GM19240 (cell line): ENCODE measurements around the gene TRIAP1.
"Not testable (repeated sequence)": the region's sequence is repeated elsewhere in the genome, so short reads cannot be mapped to it uniquely, and the experiment has no call there.

Experiments
- DNase-seq: peaks from one replicate; pipeline ENCODE4 v3.0.0; 2011; ENCODE audit warnings: low spot score; ENCODE audit not compliant: insufficient read length

Gene TRIAP1

GRCh38 chr12:120468821-120469449 is 22.8 kb upstream of the TRIAP1 start:
- DNase-seq = no peak

GRCh38 chr12:120468325-120468820 is 22.2 kb upstream of the TRIAP1 start:
- DNase-seq = no peak

GRCh38 chr12:120467439-120467838 is 21.3 kb upstream of the TRIAP1 start:
- no peak for DNase-seq

GRCh38 chr12:120466560-120467315 is 20.6 kb upstream of the TRIAP1 start:
- no peak for DNase-seq

GRCh38 chr12:120465756-120466155 is 19.6 kb upstream of the TRIAP1 start:
- no peak for DNase-seq

- DNase-seq = no peak
These were observed 17.5 kb upstream of the TRIAP1 start for GRCh38 chr12:120463712-120464111.

- no peak for DNase-seq
These were observed 16.0 kb upstream of the TRIAP1 start for GRCh38 chr12:120462099-120462640.

GRCh38 chr12:120460157-120460556 is 14.0 kb upstream of the TRIAP1 start:
- DNase-seq = no peak

GRCh38 chr12:120457133-120457532 is 10.9 kb upstream of the TRIAP1 start:
- no peak for DNase-seq

GRCh38 chr12:120455302-120455701 is 9.1 kb upstream of the TRIAP1 start:
- no peak for DNase-seq

- DNase-seq = no peak
These were observed 7.8 kb upstream of the TRIAP1 start for GRCh38 chr12:120453977-120454376.

- no peak for DNase-seq
These were observed 7.0 kb upstream of the TRIAP1 start for GRCh38 chr12:120453060-120453750.

GRCh38 chr12:120452524-120452923 is 6.3 kb upstream of the TRIAP1 start:
- not testable (repeated sequence) for DNase-seq

- DNase-seq = no peak
These were observed 1.8 kb upstream of the TRIAP1 start for GRCh38 chr12:120447992-120448391.

GRCh38 chr12:120446844-120447178 is 627 bp upstream of the TRIAP1 start:
- not testable (repeated sequence) for DNase-seq

- DNase-seq = no peak
These were observed 1.5 kb downstream of the TRIAP1 start for GRCh38 chr12:120444676-120445075.

- peak; percentile 56 for DNase-seq
These were observed 6.4 kb downstream of the TRIAP1 start for GRCh38 chr12:120439646-120440247.

- no peak for DNase-seq
These were observed 7.5 kb downstream of the TRIAP1 start for GRCh38 chr12:120438495-120439198.

GRCh38 chr12:120437735-120438494 is 8.3 kb downstream of the TRIAP1 start, which contains the start of gene COX6A1:
COX6A1 (plus strand) TSS chr12:120438113; CDS start chr12:120438127, 14 bp downstream.
- peak; percentile 97 for DNase-seq
